GM23338 (cell line): ENCODE results near the gene CPM. TPM values are rescaled to one million over a fixed set of nuclear protein-coding genes. Genes with fewer than 3 reads are reported as not detected.
"Not testable (repeated sequence)": the region's sequence is repeated elsewhere in the genome, so short reads cannot be mapped to it uniquely, and the experiment has no call there.

Experiments used
- ATAC-seq: fragments of 200-7000 bp; cut with Tn5 transposase; 3 replicates; pipeline ENCODE4 v1.9.1; 2020
- DNase-seq: peaks from one replicate; pipeline ENCODE4 v3.0.0-alpha.2; 2015; ENCODE audit warnings: low spot score
- H2AFZ ChIP-seq: fragments of 200-600 bp; sonication (generic); 2 replicates; pipeline ENCODE4 v1.8.0; 2016; ENCODE audit warnings: antibody characterized with exemption, mild to moderate bottlenecking, moderate library complexity
- H3F3A ChIP-seq: fragments of 200-600 bp; sonication (generic); replicated peaks from 2 replicates; pipeline ENCODE4 v1.8.0; 2017; ENCODE audit warnings: antibody characterized with exemption, mixed run types, low read depth
- H3K27ac ChIP-seq: fragments of 200-600 bp; sonication (generic); 2 replicates; pipeline ENCODE4 v1.6.1; 2016; ENCODE audit warnings: low read depth
- H3K27me3 ChIP-seq: fragments of 200-600 bp; sonication (generic); 2 replicates; pipeline ENCODE4 v1.8.0; 2016; ENCODE audit warnings: mild to moderate bottlenecking, mixed run types, moderate library complexity; ENCODE audit not compliant: insufficient read depth
- H3K36me3 ChIP-seq: fragments of 200-600 bp; sonication (generic); 2 replicates; pipeline ENCODE4 v1.8.0; 2016; ENCODE audit warnings: mild to moderate bottlenecking; ENCODE audit not compliant: insufficient read depth
- H3K4me1 ChIP-seq: fragments of 200-600 bp; sonication (generic); 2 replicates; pipeline ENCODE4 v1.8.0; 2016; ENCODE audit warnings: mild to moderate bottlenecking, moderate library complexity; ENCODE audit not compliant: insufficient read depth
- H3K4me2 ChIP-seq: fragments of 200-600 bp; sonication (generic); 2 replicates; pipeline ENCODE4 v1.7.1; 2017; ENCODE audit warnings: mixed run types
- H3K4me3 ChIP-seq: fragments of 200-600 bp; sonication (generic); 2 replicates; pipeline ENCODE4 v1.6.1; 2016; ENCODE audit warnings: mixed run types
- H3K79me2 ChIP-seq: fragments of 200-600 bp; sonication (generic); replicated peaks from 2 replicates; pipeline ENCODE4 v1.8.0; 2017; ENCODE audit warnings: mild to moderate bottlenecking; ENCODE audit not compliant: insufficient read depth
- H3K9me2 ChIP-seq: fragments of 200-600 bp; sonication (generic); 2 replicates; pipeline ENCODE4 v1.8.0; 2017; ENCODE audit not compliant: insufficient read depth
- H4K20me1 ChIP-seq: fragments of 200-600 bp; sonication (generic); replicated peaks from 2 replicates; pipeline ENCODE4 v1.8.0; 2017; ENCODE audit warnings: mild to moderate bottlenecking; ENCODE audit not compliant: insufficient read depth
- H3K27ac Mint-ChIP-seq: 2 replicates; pipeline ENCODE4 v1.8.0; 2020; ENCODE audit warnings: inconsistent platforms, mild to moderate bottlenecking, moderate library complexity, mixed read lengths
- H3K27me3 Mint-ChIP-seq: 3 replicates; pipeline ENCODE4 v1.8.0; 2022; ENCODE audit warnings: low read depth, mild to moderate bottlenecking, moderate library complexity, mixed read lengths, inconsistent platforms; ENCODE audit not compliant: insufficient read depth, poor library complexity
- H3K36me3 Mint-ChIP-seq: 3 replicates; pipeline ENCODE4 v1.8.0; 2021; ENCODE audit warnings: low read depth, mild to moderate bottlenecking, inconsistent platforms, moderate library complexity, mixed read lengths
- H3K4me1 Mint-ChIP-seq: 3 replicates; pipeline ENCODE4 v1.8.0; 2020; ENCODE audit warnings: mild to moderate bottlenecking, inconsistent platforms, mixed read lengths
- H3K4me3 Mint-ChIP-seq: 3 replicates; pipeline ENCODE4 v1.8.0; 2021; ENCODE audit warnings: moderate library complexity, mild to moderate bottlenecking, inconsistent platforms, mixed read lengths
- H3K9me3 Mint-ChIP-seq: 3 replicates; pipeline ENCODE4 v1.8.0; 2020; ENCODE audit warnings: moderate library complexity, mild to moderate bottlenecking, inconsistent platforms, mixed read lengths
- CREB1 ChIP-seq: fragments of 250-450 bp; sonication (Bioruptor Pico); IDR thresholded peaks from 2 replicates; pipeline ENCODE4 v1.5.0; 2020; ENCODE audit warnings: low read depth, mild to moderate bottlenecking, moderate library complexity
- EZH2 ChIP-seq: fragments of 200-600 bp; sonication (generic); IDR thresholded peaks from one replicate; pipeline ENCODE4 v1.8.0; 2017; ENCODE audit warnings: antibody characterized with exemption, mild to moderate bottlenecking, low read depth; ENCODE audit not compliant: unreplicated experiment
- EZH2phosphoT487 ChIP-seq: fragments of 200-600 bp; sonication (generic); IDR thresholded peaks from one replicate; pipeline ENCODE4 v1.8.1; 2018; ENCODE audit warnings: antibody characterized with exemption; ENCODE audit not compliant: unreplicated experiment
- JUNB ChIP-seq: IDR thresholded peaks from one replicate; pipeline ENCODE4 v1.6.1; 2016; ENCODE audit warnings: antibody characterized with exemption; ENCODE audit not compliant: unreplicated experiment
- POLR2AphosphoS5 ChIP-seq: IDR thresholded peaks from 2 replicates; pipeline ENCODE4 v1.6.1; 2016; ENCODE audit warnings: antibody characterized with exemption, low read depth
- STAT1 ChIP-seq: IDR thresholded peaks from one replicate; pipeline ENCODE4 v1.6.1; 2016; ENCODE audit warnings: antibody characterized with exemption; ENCODE audit not compliant: unreplicated experiment
- polyA plus RNA-seq: library from polyadenylated mRNA; unstranded; fragments of >200 nt; fragmentation: Nextera tagmentation; extraction: Ambion mirVana; gene quantifications from 2 replicates; pipeline ENCODE4 v1.2.1, GENCODE V29; 2016
- total RNA-seq: library from RNA; depleted of rRNA; stranded (reverse); fragments of >200 nt; shearing (Covaris generic); gene quantifications from 2 replicates; pipeline ENCODE4 v1.2.3, GENCODE V29; 2014
- TF ChIP-seq, protein P1 (sequence below), 2 experiments: fragments of 200-600 bp in 1 of 2; sonication (generic) in 1 of 2; conservative IDR thresholded peaks; 2 replicates each; pipeline versions ENCODE4 v1.5.1 to v1.6.1; 2016 to 2017; ENCODE audit warnings: antibody characterized with exemption in 2 of 2, low read depth in 2 of 2, mild to moderate bottlenecking in 2 of 2, moderate library complexity in 1 of 2
- TF ChIP-seq, protein P2 (sequence below): IDR thresholded peaks from 2 replicates; pipeline ENCODE4 v1.6.1; 2016; ENCODE audit warnings: antibody characterized with exemption

CPM gene
- total and polyA plus RNA-seq, 2 experiments from 2014 or later, result 0.37 to 5.8 TPM

DNA sequence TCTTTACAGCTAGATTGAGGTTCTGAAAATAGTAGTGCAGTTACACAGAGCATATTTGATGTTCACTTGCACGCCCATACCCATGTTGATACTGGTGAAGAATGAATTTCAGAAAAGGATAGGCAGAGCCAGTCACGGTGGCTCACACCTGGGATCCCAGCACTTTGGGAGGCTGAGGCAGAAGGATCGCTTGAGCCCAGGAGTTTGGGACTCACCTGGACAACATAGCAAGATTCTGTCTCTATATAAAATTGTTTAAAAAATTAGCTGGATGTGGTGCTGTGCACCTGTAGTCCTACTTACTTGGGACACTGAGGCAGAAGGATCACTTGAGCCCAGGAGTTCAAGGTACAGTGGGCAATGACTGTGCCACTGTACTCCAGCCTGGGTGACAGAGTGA, 68.4 kb downstream of the CPM start (continued):
- TF ChIP-seq, protein P1, sequence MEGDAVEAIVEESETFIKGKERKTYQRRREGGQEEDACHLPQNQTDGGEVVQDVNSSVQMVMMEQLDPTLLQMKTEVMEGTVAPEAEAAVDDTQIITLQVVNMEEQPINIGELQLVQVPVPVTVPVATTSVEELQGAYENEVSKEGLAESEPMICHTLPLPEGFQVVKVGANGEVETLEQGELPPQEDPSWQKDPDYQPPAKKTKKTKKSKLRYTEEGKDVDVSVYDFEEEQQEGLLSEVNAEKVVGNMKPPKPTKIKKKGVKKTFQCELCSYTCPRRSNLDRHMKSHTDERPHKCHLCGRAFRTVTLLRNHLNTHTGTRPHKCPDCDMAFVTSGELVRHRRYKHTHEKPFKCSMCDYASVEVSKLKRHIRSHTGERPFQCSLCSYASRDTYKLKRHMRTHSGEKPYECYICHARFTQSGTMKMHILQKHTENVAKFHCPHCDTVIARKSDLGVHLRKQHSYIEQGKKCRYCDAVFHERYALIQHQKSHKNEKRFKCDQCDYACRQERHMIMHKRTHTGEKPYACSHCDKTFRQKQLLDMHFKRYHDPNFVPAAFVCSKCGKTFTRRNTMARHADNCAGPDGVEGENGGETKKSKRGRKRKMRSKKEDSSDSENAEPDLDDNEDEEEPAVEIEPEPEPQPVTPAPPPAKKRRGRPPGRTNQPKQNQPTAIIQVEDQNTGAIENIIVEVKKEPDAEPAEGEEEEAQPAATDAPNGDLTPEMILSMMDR (conservative IDR thresholded peaks at IDR 0.05; ENCODE audit: low read depth in 2 of 2), result no peak
- TF ChIP-seq CREB1 (CRISPR knock-in tag), result no peak
- TF ChIP-seq EZH2, result no peak
- no peak for TF ChIP-seq STAT1
- no peak for TF ChIP-seq EZH2phosphoT487

DNA sequence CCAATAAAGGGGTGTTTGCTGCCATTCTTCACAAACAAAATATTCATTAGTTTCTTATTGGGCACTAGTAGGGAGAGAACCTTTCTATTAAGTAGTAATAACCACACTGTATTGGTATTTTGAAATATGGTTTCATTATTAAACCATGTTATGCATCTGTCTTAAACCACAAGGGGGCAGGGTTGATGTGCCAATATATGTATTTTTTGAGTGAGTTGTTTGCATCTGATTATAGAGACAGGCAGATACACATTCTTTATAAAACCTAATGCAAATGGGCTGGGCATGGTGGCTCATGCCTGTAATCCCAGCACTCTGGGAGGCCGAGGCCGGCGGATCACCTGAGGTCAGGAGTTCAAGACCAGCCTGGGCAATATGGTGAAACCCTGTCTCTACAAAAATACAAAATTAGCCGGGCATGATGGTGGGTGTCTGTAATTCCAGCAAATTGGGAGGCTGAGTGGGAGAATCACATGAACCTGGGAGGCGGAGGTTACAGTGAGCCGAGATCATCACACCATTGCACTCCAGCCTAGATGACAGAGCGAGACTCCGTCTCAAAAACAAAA, 69.0 kb downstream of the CPM start:
- not testable (repeated sequence) for H3F3A ChIP-seq, H3K9me2 ChIP-seq, H2AFZ ChIP-seq, H3K27ac ChIP-seq, H3K9me3 Mint-ChIP-seq, H3K36me3 ChIP-seq, H3K4me2 ChIP-seq, H3K4me3 Mint-ChIP-seq, H3K27me3 Mint-ChIP-seq, H3K79me2 ChIP-seq, H3K36me3 Mint-ChIP-seq, H3K27me3 ChIP-seq, H3K27ac Mint-ChIP-seq, H3K4me3 ChIP-seq, ATAC-seq, H4K20me1 ChIP-seq
- peak; percentile 65 for DNase-seq
- H3K4me1 ChIP-seq, result peaks cover 11% of the 10 kb centered on the region; the same call in 1 of the 2 replicates
- TF ChIP-seq, protein P1 (conservative IDR thresholded peaks at IDR 0.05; ENCODE audit: low read depth in 2 of 2), result peak; percentile 59 to 81
- H3K4me1 Mint-ChIP-seq, result peaks cover 13% of the 10 kb centered on the region

GRCh38 chr12:68863109-68863770, 69.7 kb downstream of the CPM start:
- no peaks in the 10 kb centered on the region for H3K9me2 ChIP-seq
- Mint-ChIP-seq H3K4me3 (no peak overlapping the region), H3K4me1 (peaks cover 8% of the 10 kb centered on the region; the same call in 2 of the 3 replicates), H3K27me3 (no peaks in the 10 kb centered on the region), H3K36me3 (no peaks in the 10 kb centered on the region), H3K27ac (no peak overlapping the region), H3K9me3 (no peaks in the 10 kb centered on the region)
- no peak overlapping the region for H3K4me3 ChIP-seq
- no peaks in the 10 kb centered on the region for H3K79me2 ChIP-seq
- 0 out of 2 replicates have a peak overlapping the region, but pooled peaks have one; percentile 76 for H2AFZ ChIP-seq
- ATAC-seq (no peak), DNase-seq (no peak)
- H3K4me1 ChIP-seq, result peaks cover 11% of the 10 kb centered on the region; the same call in 1 of the 2 replicates
- no peak overlapping the region for H3K4me2 ChIP-seq
- H3K27me3 ChIP-seq, result no peaks in the 10 kb centered on the region
- H3K36me3 ChIP-seq, result no peaks in the 10 kb centered on the region
- H3F3A ChIP-seq, result no peaks in the 10 kb centered on the region
- TF ChIP-seq EZH2 (no peak), POLR2AphosphoS5 (no peak), JUNB (no peak)
- TF ChIP-seq, protein P2, sequence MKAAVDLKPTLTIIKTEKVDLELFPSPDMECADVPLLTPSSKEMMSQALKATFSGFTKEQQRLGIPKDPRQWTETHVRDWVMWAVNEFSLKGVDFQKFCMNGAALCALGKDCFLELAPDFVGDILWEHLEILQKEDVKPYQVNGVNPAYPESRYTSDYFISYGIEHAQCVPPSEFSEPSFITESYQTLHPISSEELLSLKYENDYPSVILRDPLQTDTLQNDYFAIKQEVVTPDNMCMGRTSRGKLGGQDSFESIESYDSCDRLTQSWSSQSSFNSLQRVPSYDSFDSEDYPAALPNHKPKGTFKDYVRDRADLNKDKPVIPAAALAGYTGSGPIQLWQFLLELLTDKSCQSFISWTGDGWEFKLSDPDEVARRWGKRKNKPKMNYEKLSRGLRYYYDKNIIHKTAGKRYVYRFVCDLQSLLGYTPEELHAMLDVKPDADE, result no peak
- peak overlapping the region; percentile 53; the same call in 1 of the 2 replicates for H3K27ac ChIP-seq
- H4K20me1 ChIP-seq, result no peaks in the 10 kb centered on the region
